GM12878 (cell line): ENCODE data around the gene LTA. TPM values are rescaled to one million over a fixed set of nuclear protein-coding genes. Genes with fewer than 3 reads are reported as not detected.

Experiments
- CUX1 ChIP-seq: IDR thresholded peaks from 2 replicates; pipeline ENCODE4 v1.6.1; 2012; ENCODE audit warnings: improper control_type of control experiment, low read depth, low read length; ENCODE audit not compliant: insufficient replicate concordance
- EED ChIP-seq: sonication (generic); IDR thresholded peaks from 2 replicates; pipeline ENCODE4 v1.6.1; 2016; ENCODE audit warnings: antibody characterized with exemption, low read depth
- IRF3 ChIP-seq: fragments of 450-650 bp; IDR thresholded peaks from 2 replicates; pipeline ENCODE4 v1.6.1; 2014; ENCODE audit warnings: mild to moderate bottlenecking
- NFYA ChIP-seq: IDR thresholded peaks from 2 replicates; pipeline ENCODE4 v1.6.1; 2011; ENCODE audit warnings: low read depth, mild to moderate bottlenecking, low read length, improper control_type of control experiment, borderline replicate concordance
- NFYB ChIP-seq: IDR thresholded peaks from 2 replicates; pipeline ENCODE4 v1.6.1; 2011; ENCODE audit warnings: low read depth, mild to moderate bottlenecking, low read length, improper control_type of control experiment, moderate library complexity; ENCODE audit not compliant: insufficient read depth
- NR2C1 ChIP-seq: fragments of 450-650 bp; IDR thresholded peaks from 2 replicates; pipeline ENCODE4 v1.6.1; 2017; ENCODE audit warnings: antibody characterized with exemption, mild to moderate bottlenecking, moderate library complexity
- POLR2AphosphoS2 ChIP-seq: IDR thresholded peaks from 2 replicates; pipeline ENCODE4 v1.6.1; 2011; ENCODE audit warnings: low read depth, mild to moderate bottlenecking, low read length, improper control_type of control experiment, moderate library complexity
- RAD51 ChIP-seq: fragments of 450-650 bp; IDR thresholded peaks from 2 replicates; pipeline ENCODE4 v1.6.1; 2016; ENCODE audit warnings: moderate library complexity, mild to moderate bottlenecking, inconsistent platforms
- RCOR1 ChIP-seq: conservative IDR thresholded peaks from 2 replicates; pipeline ENCODE4 v1.6.1; 2012; ENCODE audit warnings: low read depth, low read length, improper control_type of control experiment
- SIN3A ChIP-seq: IDR thresholded peaks from 2 replicates; pipeline ENCODE4 v1.6.1; 2012; ENCODE audit warnings: low read depth, low read length, improper control_type of control experiment
- SIX5 ChIP-seq: IDR thresholded peaks from 2 replicates; pipeline ENCODE4 v1.6.1; 2011; ENCODE audit warnings: mild to moderate bottlenecking, low read depth, low read length, moderate library complexity; ENCODE audit not compliant: severe bottlenecking
- USF1 ChIP-seq: IDR thresholded peaks from 2 replicates; pipeline ENCODE4 v1.6.1; 2011; ENCODE audit warnings: borderline replicate concordance, low read depth, mild to moderate bottlenecking, moderate library complexity, mixed read lengths, low read length; ENCODE audit not compliant: insufficient read depth; ENCODE audit errors: extremely low read length
- YBX1 ChIP-seq: fragments of 450-650 bp; IDR thresholded peaks from 2 replicates; pipeline ENCODE4 v1.6.1; 2016; ENCODE audit warnings: antibody characterized with exemption
- ZNF592 ChIP-seq: fragments of 450-650 bp; IDR thresholded peaks from 2 replicates; pipeline ENCODE4 v1.6.1; 2017; ENCODE audit warnings: mild to moderate bottlenecking, moderate library complexity
- polyA plus RNA-seq, 11 experiments: library from polyadenylated mRNA; depleted of rRNA in 4 of 11; unstranded in 6 of 11; stranded (reverse) in 5 of 11; fragments of >200 nt; fragmentation: Nextera tagmentation in 4 of 11; fragmentation: Illumina TruSeq in 1 of 11; extraction: Ambion mirVana in 4 of 11; extraction: Trizol in 1 of 11; gene quantifications; 1 replicate in 1 of 11; 2 replicates in 10 of 11; pipeline versions ENCODE4 v1.2.1 to v1.2.3, GENCODE V29; 2011 to 2016; ENCODE audit warnings: inconsistent platforms in 2 of 11, missing spikeins in 2 of 11, low read depth in 1 of 11
- total RNA-seq, 4 experiments: library from RNA; depleted of rRNA in 3 of 4; stranded (reverse); fragments of >200 nt in 3 of 4; fragmentation: Illumina TruSeq in 1 of 4; extraction: Trizol in 1 of 4; gene quantifications; 2 replicates each; pipeline versions ENCODE4 v1.2.1 to v1.2.3, GENCODE V29; 2013 to 2021
- TF ChIP-seq, protein P1 (sequence below): fragments of 450-650 bp; IDR thresholded peaks from 2 replicates; pipeline ENCODE4 v1.6.1; 2017; ENCODE audit warnings: mild to moderate bottlenecking, low read depth, inconsistent platforms; ENCODE audit not compliant: poor library complexity, severe bottlenecking

The LTA gene
- total and polyA plus RNA-seq, 10 of the 15 experiments (the other 5 are each of a cell fraction or from before 2014, with no cell fraction given) = 27.5 to 100 (median 75.1) TPM

DNA sequence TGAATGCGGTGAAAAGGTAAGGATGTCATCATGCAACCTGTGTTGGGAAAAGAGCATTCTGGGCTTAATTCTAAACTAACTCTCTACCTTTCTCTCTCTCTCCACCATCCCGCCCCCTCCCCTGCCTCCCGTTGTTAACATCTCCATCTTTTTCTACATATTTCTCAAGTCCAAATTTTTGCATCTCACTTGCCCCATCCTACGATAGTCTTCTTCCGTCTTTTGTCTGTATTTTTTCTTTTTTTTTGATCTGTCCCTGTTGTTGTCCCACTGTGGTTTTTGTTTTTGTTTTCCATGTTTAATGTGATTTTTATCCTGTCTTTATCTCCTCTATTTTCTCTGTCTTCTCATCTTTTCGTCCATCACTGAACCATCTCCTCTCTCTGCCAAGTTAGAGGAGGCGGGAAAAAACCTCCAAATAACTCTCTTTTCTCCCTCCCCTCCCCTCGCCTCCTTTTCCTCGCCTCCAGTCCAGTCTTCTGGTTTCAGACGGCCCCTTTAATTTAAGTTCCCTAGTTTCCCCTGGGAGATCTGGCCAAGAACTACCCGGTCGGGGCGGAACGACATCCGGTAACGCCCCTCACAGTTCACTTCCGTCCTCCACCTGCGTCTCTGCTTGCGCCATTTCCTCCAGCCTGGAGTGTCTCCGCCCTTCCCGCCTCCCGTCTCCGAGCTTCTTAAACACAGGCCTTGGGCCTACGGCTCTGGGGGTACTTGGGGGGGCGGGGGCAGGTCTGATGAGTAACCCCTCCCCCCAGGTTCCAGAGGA lies 24.9 kb upstream of the LTA start, which contains the start of gene NFKBIL1 (continued):
- TF ChIP-seq USF1 (no peak), NFYA (no peak), SIN3A (peak; percentile 72), POLR2AphosphoS2 (0 out of 2 replicates have a peak, but pooled peaks have one; percentile 30), CUX1 (no peak), NR2C1 (peak; percentile 90), RAD51 (no peak), SIX5 (peak; percentile 96), EED (no peak), YBX1 (peak; percentile 69; the same call in 1 of the 2 replicates), RCOR1 (peak; percentile 78; the same call in 1 of the 2 replicates), NFYB (no peak), IRF3 (no peak), ZNF592 (no peak)
- TF ChIP-seq, protein P1, sequence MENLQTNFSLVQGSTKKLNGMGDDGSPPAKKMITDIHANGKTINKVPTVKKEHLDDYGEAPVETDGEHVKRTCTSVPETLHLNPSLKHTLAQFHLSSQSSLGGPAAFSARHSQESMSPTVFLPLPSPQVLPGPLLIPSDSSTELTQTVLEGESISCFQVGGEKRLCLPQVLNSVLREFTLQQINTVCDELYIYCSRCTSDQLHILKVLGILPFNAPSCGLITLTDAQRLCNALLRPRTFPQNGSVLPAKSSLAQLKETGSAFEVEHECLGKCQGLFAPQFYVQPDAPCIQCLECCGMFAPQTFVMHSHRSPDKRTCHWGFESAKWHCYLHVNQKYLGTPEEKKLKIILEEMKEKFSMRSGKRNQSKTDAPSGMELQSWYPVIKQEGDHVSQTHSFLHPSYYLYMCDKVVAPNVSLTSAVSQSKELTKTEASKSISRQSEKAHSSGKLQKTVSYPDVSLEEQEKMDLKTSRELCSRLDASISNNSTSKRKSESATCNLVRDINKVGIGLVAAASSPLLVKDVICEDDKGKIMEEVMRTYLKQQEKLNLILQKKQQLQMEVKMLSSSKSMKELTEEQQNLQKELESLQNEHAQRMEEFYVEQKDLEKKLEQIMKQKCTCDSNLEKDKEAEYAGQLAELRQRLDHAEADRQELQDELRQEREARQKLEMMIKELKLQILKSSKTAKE = peak; percentile 40
